ENCODE measurements around the gene PLEKHJ1. TPM values are rescaled to one million over a fixed set of nuclear protein-coding genes. Genes with fewer than 3 reads are reported as not detected.

PLEKHJ1 gene
- total and polyA plus RNA-seq, 2 of the 13 experiments (the other 11 are each of a cell fraction or from before 2014, with no cell fraction given): 70.5 to 130 TPM

- TF ChIP-seq ZNF142 (CRISPR knock-in tag; IDR thresholded peaks at IDR 0.05) (no peak), HNF4G (IDR thresholded peaks at IDR 0.05; ENCODE audit: borderline replicate concordance, low read depth, low read length) (no peak), HNF4G (CRISPR knock-in tag; IDR thresholded peaks at IDR 0.05; ENCODE audit: borderline replicate concordance, low read depth) (no peak; the same call in 1 of the 2 replicates), KLF6 (CRISPR knock-in tag; IDR thresholded peaks at IDR 0.05) (no peak), REST (IDR thresholded peaks at IDR 0.05; ENCODE audit: borderline replicate concordance in 1 of 2, low read depth in 1 of 2, low read length in 2 of 2) (no peak), ZNF605 (CRISPR knock-in tag; IDR thresholded peaks at IDR 0.05) (no peak), SP1 (IDR thresholded peaks at IDR 0.05) (no peak), SP1 (CRISPR knock-in tag; IDR thresholded peaks at IDR 0.05) (no peak), YEATS4 (CRISPR knock-in tag; IDR thresholded peaks at IDR 0.05; ENCODE audit: borderline replicate concordance) (no peak), PCBP1 (IDR thresholded peaks at IDR 0.05; ENCODE audit: borderline replicate concordance, low read depth, low read length) (no peak), ZNF816 (CRISPR knock-in tag; IDR thresholded peaks at IDR 0.05; ENCODE audit: borderline replicate concordance) (0 out of 2 replicates have a peak, but pooled peaks have one; percentile 16), SOX13 (IDR thresholded peaks at IDR 0.05) (no peak), SOX13 (CRISPR knock-in tag; conservative IDR thresholded peaks at IDR 0.05 in 1 of 2, IDR thresholded peaks at IDR 0.05 in 1 of 2) (peak in 1 of 2 experiments; percentile 69; a peak in 2 of 4 replicates), ZNF275 (CRISPR knock-in tag; IDR thresholded peaks at IDR 0.05; ENCODE audit: borderline replicate concordance) (no peak), TSC22D2 (CRISPR knock-in tag; IDR thresholded peaks at IDR 0.05; ENCODE audit: borderline replicate concordance) (no peak), MIER2 (CRISPR knock-in tag; IDR thresholded peaks at IDR 0.05) (no peak)
Observed at GRCh38 chr19:2237051-2237868, 1.1 kb upstream of the PLEKHJ1 start (continued).
